Activated T-helper 1 cell treated with anti-CD3 and anti-CD28 coated beads, Interleukin-12 subunit alpha, Interleukin-12 subunit beta, Interleukin-2, Interleukin-4 antibody, amounts not matched to agents 30 ng/mL and 10 ng/mL and 1 ng/mL, durations not matched to agents 14 hours and 24 hours and 36 hours (primary cell): Measurements from ENCODE around the gene AGAP9. TPM values are rescaled to one million over a fixed set of nuclear protein-coding genes. Genes with fewer than 3 reads are reported as not detected.

ENCODE experiments used
- DNase-seq: peaks from one replicate; pipeline ENCODE4 v3.0.0; 2021; ENCODE audit warnings: low spot score
- H3K27ac Mint-ChIP-seq: one replicate; pipeline ENCODE4 v1.8.0; 2021; ENCODE audit warnings: mild to moderate bottlenecking, mixed read lengths
- H3K27me3 Mint-ChIP-seq: one replicate; pipeline ENCODE4 v1.8.0; 2022; ENCODE audit warnings: mild to moderate bottlenecking, moderate library complexity, mixed read lengths; ENCODE audit not compliant: insufficient read depth
- H3K36me3 Mint-ChIP-seq: one replicate; pipeline ENCODE4 v1.8.0; 2021; ENCODE audit warnings: low read depth, mixed read lengths
- H3K4me1 Mint-ChIP-seq: one replicate; pipeline ENCODE4 v1.8.0; 2021; ENCODE audit warnings: low read depth, mixed read lengths
- H3K4me3 Mint-ChIP-seq: one replicate; pipeline ENCODE4 v1.8.0; 2021; ENCODE audit warnings: mild to moderate bottlenecking, moderate library complexity, mixed read lengths
- H3K9me3 Mint-ChIP-seq: one replicate; pipeline ENCODE4 v1.8.0; 2021; ENCODE audit warnings: mixed read lengths
- intact Hi-C: fragments of 100-400 bp; cut with micrococcal nuclease; formaldehyde crosslinking; loops from one replicate; pipeline ENCODE4 v1.15.1; 2024
- total RNA-seq: library from RNA; stranded (reverse); gene quantifications from 2 replicates; pipeline ENCODE4 v1.2.3, GENCODE V29; 2022

AGAP9 gene
- total RNA-seq, 1 donor from 2014 or later, result 9.2 TPM

- Mint-ChIP-seq H3K4me3 (no peak overlapping the region), H3K4me1 (no peaks in the 10 kb centered on the region), H3K9me3 (no peaks in the 10 kb centered on the region), H3K27me3 (peaks cover 8% of the 10 kb centered on the region), H3K27ac (no peak overlapping the region), H3K36me3 (no peaks in the 10 kb centered on the region)
- intact Hi-C loops, result no loop called here
- DNase-seq, result no peak
Observed at GRCh38 chr10:47451998-47452494, 71.4 kb downstream of the AGAP9 start.

Other genes with a start within 250 kb of the AGAP9 start
- gene GDF10, start 223.4 kb downstream of the AGAP9 start, total RNA-seq, result 0.27 and 0.34 TPM in 2 replicates
- gene GDF2, start 201.2 kb downstream of the AGAP9 start, total RNA-seq, result not detected in 2 replicates
- gene RBP3, start 175.3 kb downstream of the AGAP9 start, total RNA-seq, result not detected in 2 replicates
- gene ZNF488, start 139.3 kb downstream of the AGAP9 start, total RNA-seq, result not detected in 2 replicates
- 0.12 TPM in 1 of 2 replicates, not detected in the other for gene ANXA8, start 39.5 kb downstream of the AGAP9 start, total RNA-seq
- gene FAM25G, start 31.9 kb downstream of the AGAP9 start, total RNA-seq, result not detected in 2 replicates
- 0.15 and 0.23 TPM in 2 replicates for gene SYT15B, start 240.0 kb upstream of the AGAP9 start, total RNA-seq